GM20431 (cell line): ENCODE measurements around the gene MSI2.

Source experiments
- in situ Hi-C: fragments of 300-500 bp; cut with MseI, MboI; formaldehyde crosslinking; loops from one replicate; pipeline ENCODE4 v1.15.0; 2020; ENCODE audit warnings: low sequenced_read_pairs; ENCODE audit not compliant: unreplicated experiment

The MSI2 gene

GRCh38 chr17:57521606-57522005 is 265.3 kb downstream of the MSI2 start:
- in situ Hi-C loops, result loop anchor here (25.0 kb wide), 1 partner anchor 91 kb away; no protein-coding TSS in a partner anchor

GRCh38 chr17:57522042-57523005 is 266.0 kb downstream of the MSI2 start:
- in situ Hi-C loops, result loop anchor here (25.0 kb wide), 1 partner anchor 90 kb away; no protein-coding TSS in a partner anchor

GRCh38 chr17:57523926-57524632 is 267.8 kb downstream of the MSI2 start:
- in situ Hi-C loops, result loop anchor here (25.0 kb wide), 1 partner anchor 88 kb away; no protein-coding TSS in a partner anchor

- in situ Hi-C loops, result loop anchor here (25.0 kb wide), 1 partner anchor 87 kb away; no protein-coding TSS in a partner anchor
These were observed 268.7 kb downstream of the MSI2 start for GRCh38 chr17:57524839-57525568.

- in situ Hi-C loops, result no loop called here
These were observed 271.1 kb downstream of the MSI2 start for GRCh38 chr17:57527221-57528057.

- in situ Hi-C loops, result no loop called here
These were observed 271.7 kb downstream of the MSI2 start for GRCh38 chr17:57528058-57528451.

- in situ Hi-C loops, result no loop called here
These were observed 273.7 kb downstream of the MSI2 start for GRCh38 chr17:57530026-57530425.

GRCh38 chr17:57530508-57530907 is 274.2 kb downstream of the MSI2 start:
- in situ Hi-C loops, result no loop called here

- in situ Hi-C loops, result no loop called here
These were observed 274.8 kb downstream of the MSI2 start for GRCh38 chr17:57531078-57531477.

- in situ Hi-C loops, result no loop called here
These were observed 275.6 kb downstream of the MSI2 start for GRCh38 chr17:57531648-57532504.

- in situ Hi-C loops, result no loop called here
These were observed 276.2 kb downstream of the MSI2 start for GRCh38 chr17:57532556-57532955.

- in situ Hi-C loops, result no loop called here
These were observed 276.6 kb downstream of the MSI2 start for GRCh38 chr17:57532966-57533365.

GRCh38 chr17:57533684-57534305 is 277.5 kb downstream of the MSI2 start:
- in situ Hi-C loops, result no loop called here

GRCh38 chr17:57534863-57535248 is 278.5 kb downstream of the MSI2 start:
- in situ Hi-C loops, result no loop called here

GRCh38 chr17:57535249-57535966 is 279.1 kb downstream of the MSI2 start:
- in situ Hi-C loops, result no loop called here

- in situ Hi-C loops, result no loop called here
These were observed 280.0 kb downstream of the MSI2 start for GRCh38 chr17:57536289-57536688.

- in situ Hi-C loops, result no loop called here
These were observed 280.6 kb downstream of the MSI2 start for GRCh38 chr17:57536789-57537523.
